DMS79 treated with DMSO at 0.1 percent for 48 hours (cell line): ENCODE data around the gene DEAF1.
"Not testable (repeated sequence)": the region's sequence is repeated elsewhere in the genome, so short reads cannot be mapped to it uniquely, and the experiment has no call there.

Experiments used
- DNase-seq: peaks from one replicate; lab custom pipeline; 2025; lab: John Stamatoyannopoulos, UW

Gene DEAF1

GRCh38 chr11:680476-680875 is 14.5 kb downstream of the DEAF1 start:
- no peak for DNase-seq

DNA sequence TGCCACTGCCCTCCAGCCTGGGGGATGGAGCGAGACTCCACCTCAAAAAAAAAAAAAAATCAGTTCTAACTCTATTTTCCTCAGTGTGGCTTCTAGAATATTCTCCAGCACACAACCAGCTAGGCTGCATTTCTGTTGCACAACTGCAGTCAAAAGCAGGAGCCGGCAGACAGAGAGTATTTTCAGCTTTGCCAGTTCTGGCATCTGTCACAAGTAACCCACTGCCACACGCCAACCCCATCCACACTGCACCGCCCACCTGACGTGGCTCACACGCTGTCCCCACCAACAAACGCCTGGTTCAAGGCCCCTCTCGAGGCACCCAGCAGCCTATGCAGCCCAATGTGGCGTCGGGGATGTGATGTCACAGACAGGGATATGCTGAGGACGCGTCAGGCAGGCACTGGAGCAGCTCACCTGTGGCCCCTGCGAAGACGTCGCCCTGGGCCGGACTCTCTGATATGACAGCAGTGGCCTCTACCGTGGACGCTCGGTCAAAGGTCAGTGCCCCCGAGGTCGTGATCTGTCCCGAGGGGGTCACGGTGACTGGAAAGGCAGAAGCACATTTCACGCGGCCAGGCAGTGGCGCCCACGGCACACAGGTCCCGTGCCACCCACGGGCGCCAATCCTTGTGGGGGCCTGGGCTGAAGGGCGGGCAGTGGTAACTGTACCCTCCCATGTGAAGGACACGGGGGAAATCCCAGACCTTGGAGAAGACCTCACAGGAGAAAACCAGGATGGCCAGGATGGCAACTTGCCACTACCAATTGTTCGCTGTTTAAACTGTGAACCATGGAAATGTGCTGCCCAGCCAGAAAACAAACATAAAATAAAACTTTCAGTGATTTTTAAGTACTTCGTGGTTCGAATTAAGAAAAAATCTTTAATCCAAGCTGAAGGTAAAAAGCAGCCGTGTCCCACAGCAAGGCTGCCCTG is 15.5 kb downstream of the DEAF1 start:
- no peak for DNase-seq

GRCh38 chr11:678297-678696 is 16.7 kb downstream of the DEAF1 start:
- no peak for DNase-seq

DNA sequence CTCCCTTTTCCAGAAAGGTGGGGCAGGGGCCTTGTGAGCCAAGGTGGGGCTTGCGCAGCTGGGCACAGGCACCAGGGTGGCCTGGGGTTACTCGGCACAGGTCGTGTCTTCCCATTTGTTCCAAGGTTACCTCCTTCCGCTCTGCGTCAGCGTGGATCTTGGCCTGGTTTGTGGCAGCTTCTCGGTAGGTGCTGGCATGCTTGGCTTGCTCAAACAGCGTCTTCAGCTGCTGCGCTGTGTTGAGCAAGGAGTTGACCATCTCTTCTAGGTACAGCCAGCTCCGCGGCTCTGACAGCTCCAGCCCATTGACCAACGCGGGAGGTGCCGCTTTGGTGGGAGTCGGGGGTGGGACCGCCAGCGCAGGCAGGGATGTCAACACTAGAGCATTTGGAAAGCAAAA is 20.6 kb downstream of the DEAF1 start:
- DNase-seq = no peak

DNA sequence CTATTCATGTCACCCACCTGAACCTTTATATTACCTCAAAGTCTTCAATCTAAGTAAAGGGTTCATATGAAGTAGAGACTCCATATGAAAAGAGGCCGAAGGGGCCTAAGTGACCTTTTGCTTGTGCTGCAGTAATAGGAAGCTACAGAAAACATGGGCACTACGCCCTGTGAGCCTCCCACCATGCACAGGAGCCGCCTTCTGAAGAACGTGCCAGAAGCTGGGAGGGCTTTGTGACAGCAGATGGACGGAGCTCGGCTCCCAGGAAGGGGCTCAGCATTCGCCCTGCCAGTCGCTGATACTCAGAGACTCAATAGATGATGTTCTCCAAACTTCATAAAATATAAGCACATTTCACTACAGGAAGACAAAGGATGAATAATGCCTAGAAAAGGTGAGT is 21.2 kb downstream of the DEAF1 start:
- no peak for DNase-seq

- no peak for DNase-seq
These were observed 29.2 kb downstream of the DEAF1 start for GRCh38 chr11:665704-666281.

DNA sequence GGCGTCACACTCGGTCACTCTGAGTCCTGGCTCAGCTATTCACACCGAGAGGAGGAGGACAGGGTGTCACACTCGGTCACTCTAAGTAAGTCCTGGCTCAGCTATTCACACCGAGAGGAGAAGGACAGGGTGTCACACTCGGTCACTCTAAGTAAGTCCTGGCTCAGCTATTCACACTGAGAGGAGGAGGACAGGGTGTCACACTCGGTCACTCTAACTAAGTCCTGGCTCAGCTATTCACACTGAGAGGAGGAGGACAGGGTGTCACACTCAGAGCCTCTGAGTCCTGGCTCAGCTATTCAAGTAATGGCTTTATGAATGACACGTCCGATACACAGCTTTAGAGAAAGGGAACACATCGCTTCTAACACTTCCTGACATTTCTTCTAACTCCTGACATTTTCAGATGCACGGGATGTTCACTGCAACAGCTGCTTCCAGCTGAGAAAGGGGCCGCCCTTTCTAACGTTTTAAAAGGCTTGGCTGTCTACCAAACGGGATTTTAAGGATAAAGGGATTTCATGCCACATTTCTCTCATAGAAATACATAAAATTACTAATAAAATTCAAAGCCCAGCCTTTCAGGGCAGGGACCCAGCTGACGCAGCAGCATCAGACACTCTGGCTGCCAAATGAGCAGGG is 29.8 kb downstream of the DEAF1 start:
- no peak for DNase-seq

GRCh38 chr11:662689-663274 is 32.2 kb downstream of the DEAF1 start:
- no peak for DNase-seq

- DNase-seq = no peak
These were observed 34.2 kb downstream of the DEAF1 start for GRCh38 chr11:660681-661444.

GRCh38 chr11:660281-660680 is 34.7 kb downstream of the DEAF1 start:
- DNase-seq = no peak

- no peak for DNase-seq
These were observed 35.4 kb downstream of the DEAF1 start for GRCh38 chr11:659532-660085.

DNA sequence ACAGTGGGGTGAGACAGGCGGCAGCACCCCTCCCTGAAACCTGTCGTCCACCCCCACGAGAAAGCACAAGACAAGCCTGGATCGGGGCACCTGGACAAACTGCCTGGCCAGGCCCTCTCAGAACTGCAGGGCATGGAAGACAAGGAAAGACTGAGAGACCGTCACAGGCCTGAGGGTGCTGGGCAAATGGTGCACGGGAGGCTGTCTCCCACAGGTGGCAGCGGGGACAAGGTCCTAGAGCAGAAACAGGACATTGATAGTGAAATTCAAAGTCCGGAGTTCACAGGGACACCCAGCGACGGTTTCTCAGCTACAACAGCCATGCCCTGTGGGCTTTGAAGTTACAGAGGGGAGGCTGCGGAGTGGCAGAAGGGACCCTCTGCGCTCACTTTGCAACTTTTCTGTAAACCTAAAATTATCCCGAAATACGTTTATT is 37.3 kb downstream of the DEAF1 start:
- DNase-seq = no peak

- no peak for DNase-seq
These were observed 38.2 kb downstream of the DEAF1 start for GRCh38 chr11:656866-657265.

DNA sequence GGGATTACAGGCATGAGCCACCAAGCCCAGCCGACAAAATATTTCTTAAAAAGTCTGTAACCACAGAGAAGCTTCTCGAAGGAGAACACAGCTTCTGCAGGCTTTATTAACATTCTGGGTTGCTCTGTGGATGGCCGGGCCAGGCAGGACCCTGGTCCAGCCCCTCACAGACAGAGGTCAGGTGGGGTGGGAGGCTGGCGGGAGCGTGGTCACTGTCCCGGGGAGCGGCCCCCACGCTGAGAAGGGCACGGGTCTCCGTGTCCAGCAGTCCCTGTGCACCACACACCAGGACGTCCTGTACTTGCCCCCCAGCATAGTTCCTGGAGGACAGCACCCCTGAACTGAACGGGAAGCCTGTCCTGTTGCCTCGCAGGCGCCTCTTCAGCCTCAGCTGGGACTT is 38.6 kb downstream of the DEAF1 start:
- DNase-seq = no peak

- DNase-seq = no peak
These were observed 39.8 kb downstream of the DEAF1 start for GRCh38 chr11:655036-655726.

GRCh38 chr11:654444-654843 is 40.6 kb downstream of the DEAF1 start:
- not testable (repeated sequence) for DNase-seq

DNA sequence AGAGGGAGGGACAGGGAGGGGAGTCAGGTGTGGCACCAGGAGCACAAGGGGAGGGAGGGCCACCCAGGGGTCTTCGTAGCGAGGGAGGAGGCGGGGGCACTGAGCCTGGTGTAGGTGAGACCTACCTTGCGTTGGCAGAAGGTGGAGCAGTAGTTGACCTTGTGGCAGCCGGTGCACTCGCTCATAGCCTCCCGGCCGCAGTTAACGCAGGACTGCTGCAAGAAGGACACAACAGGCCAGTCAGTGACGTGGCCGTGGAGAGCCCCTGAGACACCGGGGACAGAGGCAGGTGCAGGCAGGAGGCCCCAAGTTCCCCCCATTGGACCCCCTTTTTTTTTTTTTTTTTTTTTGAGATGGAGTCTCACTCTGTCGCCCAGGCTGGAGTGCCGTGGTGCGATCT is 41.2 kb downstream of the DEAF1 start:
- DNase-seq = no peak

DNA sequence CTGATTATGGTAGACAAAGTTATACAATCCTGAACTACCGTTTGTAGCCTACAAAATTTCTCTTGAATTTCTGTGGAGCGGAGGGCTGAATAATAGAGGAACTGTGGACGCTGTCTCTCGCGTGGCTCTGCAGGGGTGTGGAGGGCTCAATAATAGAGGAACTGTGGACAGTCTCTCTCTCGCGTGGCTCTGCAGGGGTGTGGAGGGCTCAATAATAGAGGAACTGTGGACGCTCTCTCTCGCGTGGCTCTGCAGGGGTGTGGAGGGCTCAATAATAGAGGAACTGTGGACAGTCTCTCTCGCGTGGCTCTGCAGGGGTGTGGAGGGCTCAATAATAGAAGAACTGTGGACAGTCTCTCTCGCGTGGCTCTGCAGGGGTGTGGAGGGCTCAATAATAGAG is 41.9 kb downstream of the DEAF1 start:
- not testable (repeated sequence) for DNase-seq

- DNase-seq = no peak
These were observed 44.5 kb downstream of the DEAF1 start for GRCh38 chr11:650482-650881.

GRCh38 chr11:647672-648158 is 47.3 kb downstream of the DEAF1 start:
- DNase-seq = not testable (repeated sequence)

DNA sequence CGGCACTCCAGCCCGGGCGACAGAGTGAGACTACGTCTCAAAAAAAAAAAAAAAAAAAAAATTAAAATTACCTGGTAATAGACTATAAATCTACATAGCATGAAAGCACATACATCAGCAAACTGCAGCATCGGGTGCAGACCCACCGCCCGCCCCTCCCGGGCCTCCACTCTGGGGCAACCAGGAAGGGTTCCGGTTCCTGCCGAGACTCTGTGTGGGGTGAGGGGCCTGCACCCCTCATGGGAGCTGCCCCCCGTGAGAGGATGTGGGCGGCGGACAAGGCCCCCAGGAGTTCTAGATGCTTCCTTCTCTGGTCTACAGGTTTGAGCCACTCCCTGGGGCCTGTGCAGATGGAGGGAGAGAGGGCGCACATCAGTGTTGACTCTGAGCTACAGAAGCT is 48.8 kb downstream of the DEAF1 start:
- DNase-seq = no peak
